Stimulated activated CD4-positive, alpha-beta T cell treated with anti-CD3 and anti-CD28 coated beads, Interleukin-2, amount 100 ng/mL, for 4 hours (primary cell): ENCODE results near the gene TMEM179.

Source experiments
- DNase-seq: peaks from one replicate; pipeline ENCODE4 v3.0.0-alpha.2; 2020; ENCODE audit warnings: low read depth

Gene TMEM179

GRCh38 chr14:104598910-104599273, 5.7 kb downstream of the TMEM179 start:
- DNase-seq: no peak

GRCh38 chr14:104598039-104598909, 6.3 kb downstream of the TMEM179 start:
- no peak for DNase-seq

GRCh38 chr14:104597576-104597975, 7.0 kb downstream of the TMEM179 start:
- DNase-seq: no peak

GRCh38 chr14:104596927-104597351, 7.6 kb downstream of the TMEM179 start:
- no peak for DNase-seq

GRCh38 chr14:104596451-104596918, 8.1 kb downstream of the TMEM179 start:
- no peak for DNase-seq

GRCh38 chr14:104595911-104596450, 8.6 kb downstream of the TMEM179 start:
- no peak for DNase-seq

- DNase-seq: no peak
Measured at GRCh38 chr14:104595116-104595675, 9.4 kb downstream of the TMEM179 start.

GRCh38 chr14:104594310-104595046, 10.1 kb downstream of the TMEM179 start:
- DNase-seq: no peak

- DNase-seq: no peak
Measured at GRCh38 chr14:104593710-104594136, 10.8 kb downstream of the TMEM179 start.

- no peak for DNase-seq
Measured at GRCh38 chr14:104593241-104593701, 11.3 kb downstream of the TMEM179 start.

- no peak for DNase-seq
Measured at GRCh38 chr14:104592785-104593184, 11.8 kb downstream of the TMEM179 start.

GRCh38 chr14:104592292-104592672, 12.3 kb downstream of the TMEM179 start:
- DNase-seq: no peak

- DNase-seq: no peak
Measured at GRCh38 chr14:104591506-104592291, 12.9 kb downstream of the TMEM179 start.

- DNase-seq: no peak
Measured at GRCh38 chr14:104591031-104591430, 13.5 kb downstream of the TMEM179 start.

GRCh38 chr14:104590240-104590965, 14.2 kb downstream of the TMEM179 start:
- DNase-seq: no peak

GRCh38 chr14:104589338-104590195, 15.0 kb downstream of the TMEM179 start:
- no peak for DNase-seq

GRCh38 chr14:104588066-104588857, 16.3 kb downstream of the TMEM179 start:
- no peak for DNase-seq

GRCh38 chr14:104587641-104588040, 16.9 kb downstream of the TMEM179 start:
- no peak for DNase-seq
